Stomach (tissue), 4 donors: ENCODE results near the gene RUFY3.

Source experiments
- CTCF ChIP-seq, 7 experiments: fragments of 450-650 bp in 4 of 7; fragments of 200-600 bp in 3 of 7; sonication (generic) in 3 of 7; IDR thresholded peaks; one replicate each; pipeline ENCODE4 v1.5.1; 2016 to 2019; ENCODE audit warnings: antibody characterized with exemption in 7 of 7, control low read depth in 2 of 7, mild to moderate bottlenecking in 1 of 7
- EP300 ChIP-seq: sonication (generic); formaldehyde crosslinking; IDR thresholded peaks from one replicate; pipeline ENCODE4 v1.6.1; 2017; ENCODE audit warnings: antibody characterized with exemption
- POLR2A ChIP-seq, 4 donors: fragments of 450-650 bp; IDR thresholded peaks; one replicate each; pipeline ENCODE4 v1.6.1; 2016; ENCODE audit warnings: antibody characterized with exemption in 4 of 4, control low read depth in 2 of 4, mild to moderate bottlenecking in 1 of 4, moderate library complexity in 1 of 4
- POLR2AphosphoS5 ChIP-seq, 3 donors: sonication (generic); formaldehyde crosslinking; IDR thresholded peaks; one replicate each; pipeline ENCODE4 v1.6.1; 2016; ENCODE audit warnings: antibody characterized with exemption in 3 of 3

- TF ChIP-seq EP300 (no peak), POLR2A (IDR thresholded peaks at IDR 0.05) (no peak), CTCF (IDR thresholded peaks at IDR 0.05) (no peak), POLR2AphosphoS5 (IDR thresholded peaks at IDR 0.05) (no peak)
Measured at GRCh38 chr4:70802928-70803580, 81.3 kb downstream of the RUFY3 start.
